Measurements from ENCODE around the gene TANC1. TPM values are rescaled to one million over a fixed set of nuclear protein-coding genes. Genes with fewer than 3 reads are reported as not detected.

The TANC1 gene
- total RNA-seq, 1 experiment from 2014 or later = 2.5 TPM

DNA sequence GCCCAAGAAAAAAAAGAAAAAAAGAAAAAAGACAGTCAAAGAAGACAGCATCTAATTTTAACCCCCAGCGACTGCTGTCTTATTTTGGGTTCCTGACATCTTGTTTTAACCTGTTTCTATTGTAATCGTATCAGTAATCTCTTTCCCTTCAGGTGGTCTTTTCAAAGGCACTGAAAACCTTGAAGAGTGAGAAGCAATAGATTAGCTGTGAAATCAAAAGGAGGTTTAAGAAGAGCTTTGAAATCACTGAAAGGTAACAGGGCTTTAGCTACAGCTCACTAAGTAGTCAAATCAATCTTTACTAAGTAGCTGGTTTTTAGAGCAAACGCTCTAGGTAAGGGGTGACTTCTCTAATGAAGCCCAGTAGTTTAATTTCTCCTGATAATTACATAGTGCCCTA lies 5.4 kb upstream of the TANC1 start:
- no peak overlapping the region for H2AK5ac ChIP-seq (ENCODE audit: insufficient read length, low read length)
- H2AFZ ChIP-seq (ENCODE audit: low read length) = no peak overlapping the region
- WGBS (ENCODE audit: extremely low coverage, insufficient read length, low lambda C conversion rate) = no CpG with 5 or more reads among the region's 3 CpGs
- no peaks in the 10 kb centered on the region for H3K4me1 ChIP-seq (ENCODE audit: insufficient read depth, low read length)
- H3K4me2 ChIP-seq (ENCODE audit: insufficient read depth, insufficient read length, low read length) = no peak overlapping the region
- no peak overlapping the region for H3K4ac ChIP-seq (ENCODE audit: low read depth, low read length)
- H3K79me2 ChIP-seq (ENCODE audit: insufficient read depth, low read length) = no peaks in the 10 kb centered on the region
- Mint-ChIP-seq H3K4me1 (peaks cover 16 to 23% of the 10 kb centered on the region in 2 experiments), H3K27me3 (ENCODE audit: low read depth) (peaks cover 49% of the 10 kb centered on the region), H3K27ac (no peak overlapping the region), H3K4me3 (no peak overlapping the region), H3K36me3 (ENCODE audit: insufficient read depth in 1 of 3, low read depth in 3 of 3) (peaks cover 0 to 3% (median 0%) of the 10 kb centered on the region in 3 experiments; a peak in 1 of 7 replicates), H3K9me3 (peaks cover 0 to 7% of the 10 kb centered on the region in 2 experiments; a peak in 3 of 5 replicates)
- H2BK120ac ChIP-seq (ENCODE audit: low read depth, low read length, poor library complexity, severe bottlenecking) = no peak overlapping the region
- H3K9ac ChIP-seq (ENCODE audit: extremely low read depth, insufficient read length, low read length) = no peak overlapping the region
- no peak overlapping the region for H3T11ph ChIP-seq (ENCODE audit: low read length)
- H3K14ac ChIP-seq (ENCODE audit: insufficient read depth, low read length) = no peak overlapping the region
- no peaks in the 10 kb centered on the region for H3K9me3 ChIP-seq (ENCODE audit: control insufficient read depth, low read depth, low read length)
- no peaks in the 10 kb centered on the region for H3K79me1 ChIP-seq (ENCODE audit: insufficient read depth, low read depth, low read length, poor library complexity, severe bottlenecking)
- H2BK5ac ChIP-seq (ENCODE audit: insufficient read length, low read length) = no peak overlapping the region
- no peak overlapping the region for H3K27ac ChIP-seq (ENCODE audit: insufficient read length, low read depth, low read length)
- H3K23me2 ChIP-seq (ENCODE audit: insufficient read length, low read depth, low read length, poor library complexity, severe bottlenecking) = peaks cover 5% of the 10 kb centered on the region
- no peak overlapping the region for H3K56ac ChIP-seq (ENCODE audit: insufficient read length, low read depth, low read length)
- H4K8ac ChIP-seq (replicated peaks; ENCODE audit: insufficient read length, low read depth, low read length) = no peak overlapping the region
- H3K27me3 ChIP-seq (ENCODE audit: insufficient read depth, low read length) = no peaks in the 10 kb centered on the region
- TF ChIP-seq, protein P1, sequence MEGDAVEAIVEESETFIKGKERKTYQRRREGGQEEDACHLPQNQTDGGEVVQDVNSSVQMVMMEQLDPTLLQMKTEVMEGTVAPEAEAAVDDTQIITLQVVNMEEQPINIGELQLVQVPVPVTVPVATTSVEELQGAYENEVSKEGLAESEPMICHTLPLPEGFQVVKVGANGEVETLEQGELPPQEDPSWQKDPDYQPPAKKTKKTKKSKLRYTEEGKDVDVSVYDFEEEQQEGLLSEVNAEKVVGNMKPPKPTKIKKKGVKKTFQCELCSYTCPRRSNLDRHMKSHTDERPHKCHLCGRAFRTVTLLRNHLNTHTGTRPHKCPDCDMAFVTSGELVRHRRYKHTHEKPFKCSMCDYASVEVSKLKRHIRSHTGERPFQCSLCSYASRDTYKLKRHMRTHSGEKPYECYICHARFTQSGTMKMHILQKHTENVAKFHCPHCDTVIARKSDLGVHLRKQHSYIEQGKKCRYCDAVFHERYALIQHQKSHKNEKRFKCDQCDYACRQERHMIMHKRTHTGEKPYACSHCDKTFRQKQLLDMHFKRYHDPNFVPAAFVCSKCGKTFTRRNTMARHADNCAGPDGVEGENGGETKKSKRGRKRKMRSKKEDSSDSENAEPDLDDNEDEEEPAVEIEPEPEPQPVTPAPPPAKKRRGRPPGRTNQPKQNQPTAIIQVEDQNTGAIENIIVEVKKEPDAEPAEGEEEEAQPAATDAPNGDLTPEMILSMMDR (conservative IDR thresholded peaks at IDR 0.05) = no peak
- H3K23ac ChIP-seq (ENCODE audit: insufficient read length, low read depth, low read length) = no peak overlapping the region
- no peak overlapping the region for H2BK12ac ChIP-seq (ENCODE audit: insufficient read length, low read depth, low read length)
- no peak for DNase-seq
- no peak overlapping the region for H3K18ac ChIP-seq (ENCODE audit: insufficient read length, low read depth, low read length)
- H4K5ac ChIP-seq (ENCODE audit: insufficient read length, low read depth, low read length) = no peak overlapping the region
- H4K91ac ChIP-seq (ENCODE audit: insufficient read length, low read depth, low read length) = no peak overlapping the region
- no peak overlapping the region for H2BK20ac ChIP-seq (ENCODE audit: low read depth, low read length, poor library complexity, severe bottlenecking)
- no peaks in the 10 kb centered on the region for H4K20me1 ChIP-seq (ENCODE audit: control insufficient read depth, insufficient read depth, insufficient read length)
- no peak overlapping the region for H2BK15ac ChIP-seq (ENCODE audit: low read depth, low read length)
